ENCODE measurements around the gene ERLIN1.

ERLIN1 gene

DNA sequence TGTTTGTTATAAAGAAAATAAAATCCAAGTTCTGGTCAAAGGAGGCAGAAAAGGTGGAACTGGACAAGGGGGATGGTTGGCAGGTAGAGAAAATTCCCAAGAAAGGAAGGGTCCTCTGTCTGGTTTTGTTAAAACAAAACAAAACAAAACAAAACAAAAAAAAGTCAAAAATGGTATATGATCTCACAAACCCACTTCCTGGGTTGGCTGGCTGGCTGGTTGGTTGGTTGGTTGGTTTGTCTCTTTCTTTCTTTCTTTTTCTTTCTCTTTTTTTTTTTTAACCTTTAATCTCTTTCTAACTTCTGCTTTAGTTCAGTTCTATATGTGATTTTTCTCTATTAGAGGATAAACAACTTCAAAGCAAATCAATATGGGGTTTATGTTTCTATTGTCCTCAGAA, 63.0 kb downstream of the ERLIN1 start:
- H3K4me3 ChIP-seq (ENCODE audit: low read length in 2 of 2): no peak overlapping the region
- H2BK120ac ChIP-seq (ENCODE audit: low read depth, low read length): no peak overlapping the region
- no peak overlapping the region for H2BK12ac ChIP-seq (ENCODE audit: low read length)
- no peak overlapping the region for H3K27ac ChIP-seq (replicated peaks; ENCODE audit: low read length)
- no peak overlapping the region for H2BK5ac ChIP-seq (ENCODE audit: low read length)
- H3K23ac ChIP-seq (ENCODE audit: low read depth, low read length, poor library complexity): no peak overlapping the region
- H4K91ac ChIP-seq (ENCODE audit: low read depth, low read length, poor library complexity): no peak overlapping the region
- no peak overlapping the region for H2AFZ ChIP-seq (ENCODE audit: low read length)
- no peak overlapping the region for H4K8ac ChIP-seq (ENCODE audit: low read depth, low read length)
- no peak overlapping the region for H3K18ac ChIP-seq (ENCODE audit: low read length)
- no peaks in the 10 kb centered on the region for H3K4me1 ChIP-seq (ENCODE audit: control insufficient read depth in 2 of 2, insufficient read depth in 1 of 2, low read depth in 1 of 2, low read length in 2 of 2)
- no peaks in the 10 kb centered on the region for H3K79me1 ChIP-seq (ENCODE audit: low read depth, low read length)
- H3K36me3 ChIP-seq (replicated peaks in 1 of 2; ENCODE audit: control insufficient read depth in 2 of 2, insufficient read depth in 2 of 2, low read length in 2 of 2): no peaks in the 10 kb centered on the region
- no peak overlapping the region for H2BK15ac ChIP-seq (ENCODE audit: low read length)
- peaks cover 0 to 1% of the 10 kb centered on the region in 2 donors for H3K9me3 ChIP-seq (replicated peaks in 1 of 2; ENCODE audit: control insufficient read depth in 2 of 2, insufficient read depth in 1 of 2, low read depth in 1 of 2, low read length in 2 of 2)
- no peak overlapping the region for H3K14ac ChIP-seq (ENCODE audit: low read length)
- H2AK5ac ChIP-seq (ENCODE audit: low read depth, low read length): no peak overlapping the region
- no peak overlapping the region for H3K4me2 ChIP-seq (ENCODE audit: insufficient read depth, low read length, poor library complexity, severe bottlenecking)
- H3K9ac ChIP-seq (ENCODE audit: low read depth, low read length, poor library complexity): no peak overlapping the region
- H3K27me3 ChIP-seq (ENCODE audit: control insufficient read depth in 3 of 3, insufficient read depth in 3 of 3, low read depth in 1 of 3, low read length in 3 of 3): peaks cover 0 to 6% (median 0%) of the 10 kb centered on the region in 3 experiments
- DNase-seq (ENCODE audit: low spot score): no peak
- no peak overlapping the region for H3K4ac ChIP-seq (ENCODE audit: low read length)

DNA sequence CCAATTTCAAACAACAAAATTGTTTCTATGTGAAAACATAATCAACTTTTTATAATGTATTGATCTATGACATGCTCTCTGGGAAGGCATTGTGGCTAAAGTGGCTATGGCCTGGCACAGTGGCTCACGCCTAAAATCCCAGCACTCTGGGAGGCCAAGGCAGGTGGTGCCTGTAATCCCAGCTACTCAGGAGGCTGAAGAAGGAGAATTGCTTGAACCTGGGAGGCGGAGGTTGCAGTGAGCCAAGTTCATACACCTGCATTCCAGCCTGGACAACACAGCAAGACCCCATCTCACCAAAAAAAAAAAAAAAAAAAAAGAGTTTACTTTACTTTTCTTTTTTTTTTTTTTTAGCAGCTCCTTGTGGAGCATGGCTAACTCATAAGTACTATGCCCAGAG, 65.3 kb downstream of the ERLIN1 start:
- no CpG with 5 or more reads among the region's 2 CpGs for WGBS, 2 donors (ENCODE audit: extremely low coverage in 2 of 2, insufficient read length in 2 of 2, insufficient replicate concordance in 1 of 2)
- no peak overlapping the region for H4K8ac ChIP-seq (ENCODE audit: low read depth, low read length)
- H2AFZ ChIP-seq (ENCODE audit: low read length): no peak overlapping the region
- H3K4ac ChIP-seq (ENCODE audit: low read length): no peak overlapping the region
- no peak overlapping the region for H2BK12ac ChIP-seq (ENCODE audit: low read length)
- H2BK15ac ChIP-seq (ENCODE audit: low read length): no peak overlapping the region
- H3K36me3 ChIP-seq (replicated peaks in 1 of 2; ENCODE audit: control insufficient read depth in 2 of 2, insufficient read depth in 2 of 2, low read length in 2 of 2): no peaks in the 10 kb centered on the region
- H2AK5ac ChIP-seq (ENCODE audit: low read depth, low read length): no peak overlapping the region
- H3K79me1 ChIP-seq (ENCODE audit: low read depth, low read length): no peaks in the 10 kb centered on the region
- peaks cover 0 to 1% of the 10 kb centered on the region in 2 donors for H3K9me3 ChIP-seq (replicated peaks in 1 of 2; ENCODE audit: control insufficient read depth in 2 of 2, insufficient read depth in 1 of 2, low read depth in 1 of 2, low read length in 2 of 2)
- H2BK5ac ChIP-seq (ENCODE audit: low read length): no peak overlapping the region
- no peak for DNase-seq (ENCODE audit: low spot score)
- no peaks in the 10 kb centered on the region for H3K4me1 ChIP-seq (ENCODE audit: control insufficient read depth in 2 of 2, insufficient read depth in 1 of 2, low read depth in 1 of 2, low read length in 2 of 2)
- no peak overlapping the region for H3K14ac ChIP-seq (ENCODE audit: low read length)
- H3K9ac ChIP-seq (ENCODE audit: low read depth, low read length, poor library complexity): no peak overlapping the region
- H3K27ac ChIP-seq (replicated peaks; ENCODE audit: low read length): no peak overlapping the region
- no peak overlapping the region for H3K4me3 ChIP-seq (ENCODE audit: low read length in 2 of 2)
- peaks cover 0 to 8% (median 0%) of the 10 kb centered on the region in 3 experiments for H3K27me3 ChIP-seq (ENCODE audit: control insufficient read depth in 3 of 3, insufficient read depth in 3 of 3, low read depth in 1 of 3, low read length in 3 of 3)
- H4K91ac ChIP-seq (ENCODE audit: low read depth, low read length, poor library complexity): no peak overlapping the region
- no peak overlapping the region for H2BK120ac ChIP-seq (ENCODE audit: low read depth, low read length)
- H3K18ac ChIP-seq (ENCODE audit: low read length): no peak overlapping the region
- no peak overlapping the region for H3K23ac ChIP-seq (ENCODE audit: low read depth, low read length, poor library complexity)
- H3K4me2 ChIP-seq (ENCODE audit: insufficient read depth, low read length, poor library complexity, severe bottlenecking): no peak overlapping the region

DNA sequence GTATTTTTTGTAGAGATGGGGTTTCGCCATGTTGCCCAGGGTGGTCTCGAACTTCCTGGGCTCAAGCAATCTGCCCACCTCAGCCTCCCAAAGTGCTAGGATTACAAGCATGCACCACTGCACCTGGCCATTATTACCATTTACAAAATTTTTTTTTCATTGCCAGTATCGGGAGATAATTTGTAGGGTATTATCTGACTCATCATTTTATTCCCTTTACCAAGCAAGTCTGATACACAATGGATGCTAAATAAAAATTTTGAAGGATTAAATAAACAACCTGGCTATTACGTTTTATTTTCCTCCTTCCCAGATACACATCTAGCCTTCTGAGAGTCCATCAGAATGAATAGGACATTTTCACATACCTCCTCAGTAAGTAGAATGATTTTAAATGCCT, 66.1 kb downstream of the ERLIN1 start:
- H4K91ac ChIP-seq (ENCODE audit: low read depth, low read length, poor library complexity): no peak overlapping the region
- H2BK120ac ChIP-seq (ENCODE audit: low read depth, low read length): no peak overlapping the region
- H2AFZ ChIP-seq (ENCODE audit: low read length): no peak overlapping the region
- no peak overlapping the region for H3K14ac ChIP-seq (ENCODE audit: low read length)
- H3K4me3 ChIP-seq (ENCODE audit: low read length in 2 of 2): no peak overlapping the region
- no peak overlapping the region for H2BK12ac ChIP-seq (ENCODE audit: low read length)
- peaks cover 0 to 9% (median 0%) of the 10 kb centered on the region in 3 experiments for H3K27me3 ChIP-seq (ENCODE audit: control insufficient read depth in 3 of 3, insufficient read depth in 3 of 3, low read depth in 1 of 3, low read length in 3 of 3)
- H3K23ac ChIP-seq (ENCODE audit: low read depth, low read length, poor library complexity): no peak overlapping the region
- no peak overlapping the region for H3K4me2 ChIP-seq (ENCODE audit: insufficient read depth, low read length, poor library complexity, severe bottlenecking)
- H3K9me3 ChIP-seq (replicated peaks in 1 of 2; ENCODE audit: control insufficient read depth in 2 of 2, insufficient read depth in 1 of 2, low read depth in 1 of 2, low read length in 2 of 2): peaks cover 0 to 1% of the 10 kb centered on the region in 2 donors
- H3K18ac ChIP-seq (ENCODE audit: low read length): no peak overlapping the region
- no peak overlapping the region for H3K27ac ChIP-seq (replicated peaks; ENCODE audit: low read length)
- no CpG with 5 or more reads among the region's 4 CpGs for WGBS, 2 donors (ENCODE audit: extremely low coverage in 2 of 2, insufficient read length in 2 of 2, insufficient replicate concordance in 1 of 2)
- DNase-seq (ENCODE audit: low spot score): no peak
- H2BK5ac ChIP-seq (ENCODE audit: low read length): no peak overlapping the region
- H4K8ac ChIP-seq (ENCODE audit: low read depth, low read length): no peak overlapping the region
- H3K4ac ChIP-seq (ENCODE audit: low read length): no peak overlapping the region
- no peak overlapping the region for H3K9ac ChIP-seq (ENCODE audit: low read depth, low read length, poor library complexity)
- H3K36me3 ChIP-seq (replicated peaks in 1 of 2; ENCODE audit: control insufficient read depth in 2 of 2, insufficient read depth in 2 of 2, low read length in 2 of 2): no peaks in the 10 kb centered on the region
- H2AK5ac ChIP-seq (ENCODE audit: low read depth, low read length): no peak overlapping the region
- H3K4me1 ChIP-seq (ENCODE audit: control insufficient read depth in 2 of 2, insufficient read depth in 1 of 2, low read depth in 1 of 2, low read length in 2 of 2): no peaks in the 10 kb centered on the region
- H3K79me1 ChIP-seq (ENCODE audit: low read depth, low read length): no peaks in the 10 kb centered on the region
- H2BK15ac ChIP-seq (ENCODE audit: low read length): no peak overlapping the region

DNA sequence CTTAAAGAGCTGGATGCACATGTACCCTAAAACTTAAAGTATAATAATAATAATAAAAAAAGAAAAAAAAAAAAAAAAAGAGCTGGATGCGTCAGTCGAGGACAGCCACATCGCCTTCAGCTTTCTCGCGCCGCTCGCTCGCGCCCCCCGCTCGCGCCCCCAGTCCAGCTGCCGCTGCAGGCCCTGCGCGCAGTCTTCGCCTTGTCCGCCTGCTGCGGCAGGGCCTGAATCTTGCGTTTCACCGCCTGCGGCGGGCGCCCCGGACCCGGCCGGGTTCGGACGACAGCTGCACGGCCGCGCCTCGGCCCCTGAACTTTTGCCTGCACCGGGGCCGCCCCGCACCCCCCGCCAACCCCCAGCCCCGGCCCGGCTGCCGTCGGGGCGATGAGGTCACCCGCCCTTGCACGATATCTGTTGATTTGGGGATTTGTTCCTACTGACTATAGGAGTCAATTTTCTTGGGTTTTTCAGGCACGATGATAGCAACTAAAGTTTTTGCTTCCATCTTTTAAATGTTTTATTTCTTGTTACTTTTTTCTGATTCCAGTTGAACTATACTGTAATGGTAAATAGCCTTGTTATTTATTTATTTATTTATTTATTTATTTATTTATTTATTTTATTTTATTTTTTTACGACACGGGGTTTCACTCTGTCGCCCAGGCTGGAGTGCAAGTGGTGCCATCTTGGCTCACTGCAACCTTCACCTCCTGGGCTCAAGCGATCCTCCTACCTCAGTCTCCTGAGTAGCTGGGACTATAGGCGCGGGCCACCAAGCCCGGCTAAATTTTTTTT, 70.7 kb downstream of the ERLIN1 start:
- no peaks in the 10 kb centered on the region for H3K36me3 ChIP-seq (replicated peaks in 1 of 2; ENCODE audit: control insufficient read depth in 2 of 2, insufficient read depth in 2 of 2, low read length in 2 of 2)
- no peak overlapping the region for H3K9ac ChIP-seq (ENCODE audit: low read depth, low read length, poor library complexity)
- H2AFZ ChIP-seq (ENCODE audit: low read length): peak overlapping the region; percentile 40
- no peak overlapping the region for H2BK15ac ChIP-seq (ENCODE audit: low read length)
- H3K18ac ChIP-seq (ENCODE audit: low read length): no peak overlapping the region
- H2BK120ac ChIP-seq (ENCODE audit: low read depth, low read length): no peak overlapping the region
- WGBS, 2 donors (ENCODE audit: extremely low coverage in 2 of 2, insufficient read length in 2 of 2, insufficient replicate concordance in 1 of 2): no CpG with 5 or more reads among the region's 51 CpGs
- H3K79me1 ChIP-seq (ENCODE audit: low read depth, low read length): no peaks in the 10 kb centered on the region
- DNase-seq (ENCODE audit: low spot score): no peak
- H4K91ac ChIP-seq (ENCODE audit: low read depth, low read length, poor library complexity): no peak overlapping the region
- no peaks in the 10 kb centered on the region for H3K9me3 ChIP-seq (replicated peaks in 1 of 2; ENCODE audit: control insufficient read depth in 2 of 2, insufficient read depth in 1 of 2, low read depth in 1 of 2, low read length in 2 of 2)
- H3K27me3 ChIP-seq (ENCODE audit: control insufficient read depth in 3 of 3, insufficient read depth in 3 of 3, low read depth in 1 of 3, low read length in 3 of 3): peaks cover 0 to 16% (median 0%) of the 10 kb centered on the region in 3 experiments
- no peak overlapping the region for H2BK5ac ChIP-seq (ENCODE audit: low read length)
- H3K27ac ChIP-seq (replicated peaks; ENCODE audit: low read length): no peak overlapping the region
- no peak overlapping the region for H3K4ac ChIP-seq (ENCODE audit: low read length)
- no peak overlapping the region for H3K14ac ChIP-seq (ENCODE audit: low read length)
- H2BK12ac ChIP-seq (ENCODE audit: low read length): no peak overlapping the region
- no peak overlapping the region for H4K8ac ChIP-seq (ENCODE audit: low read depth, low read length)
- H3K4me3 ChIP-seq (ENCODE audit: low read length in 2 of 2): no peak overlapping the region
- no peak overlapping the region for H3K4me2 ChIP-seq (ENCODE audit: insufficient read depth, low read length, poor library complexity, severe bottlenecking)
- no peak overlapping the region for H2AK5ac ChIP-seq (ENCODE audit: low read depth, low read length)
- no peak overlapping the region for H3K23ac ChIP-seq (ENCODE audit: low read depth, low read length, poor library complexity)
- H3K4me1 ChIP-seq (ENCODE audit: control insufficient read depth in 2 of 2, insufficient read depth in 1 of 2, low read depth in 1 of 2, low read length in 2 of 2): no peaks in the 10 kb centered on the region

Measured in neuronal stem cell (in vitro differentiated cells).